ENCODE results near the gene KRTAP2-1. TPM values are rescaled to one million over a fixed set of nuclear protein-coding genes. Genes with fewer than 3 reads are reported as not detected.
"Not testable (repeated sequence)": the region's sequence is repeated elsewhere in the genome, so short reads cannot be mapped to it uniquely, and the experiment has no call there.

KRTAP2-1 gene
- total RNA-seq, 1 experiment from 2014 or later, result not detected

DNA sequence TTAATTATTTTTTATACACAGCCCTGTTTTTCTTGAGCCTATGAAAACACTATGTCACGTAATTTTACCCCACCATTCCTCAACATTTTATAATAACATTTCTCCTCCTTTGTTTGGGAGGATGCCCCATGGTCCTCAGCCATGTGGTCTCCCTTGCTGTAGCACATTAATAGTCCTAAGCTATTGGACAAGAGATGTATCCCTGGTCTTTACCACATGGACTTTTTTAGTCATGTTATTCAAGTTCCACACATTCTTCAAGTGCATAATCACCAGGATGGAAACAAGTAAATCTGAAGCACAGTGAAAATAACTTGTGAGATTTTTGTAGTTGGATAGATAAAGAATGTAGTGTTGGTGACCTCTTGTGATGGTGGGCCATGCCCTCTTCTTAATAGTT lies 14.8 kb upstream of the KRTAP2-1 start:
- H3K9me3 ChIP-seq, result peaks cover 3% of the 10 kb centered on the region
- H3K36me3 ChIP-seq, result no peaks in the 10 kb centered on the region
- H3K4me3 ChIP-seq, result no peak overlapping the region
- H3K27me3 ChIP-seq, result no peaks in the 10 kb centered on the region
- peak; percentile 57 for DNase-seq

DNA sequence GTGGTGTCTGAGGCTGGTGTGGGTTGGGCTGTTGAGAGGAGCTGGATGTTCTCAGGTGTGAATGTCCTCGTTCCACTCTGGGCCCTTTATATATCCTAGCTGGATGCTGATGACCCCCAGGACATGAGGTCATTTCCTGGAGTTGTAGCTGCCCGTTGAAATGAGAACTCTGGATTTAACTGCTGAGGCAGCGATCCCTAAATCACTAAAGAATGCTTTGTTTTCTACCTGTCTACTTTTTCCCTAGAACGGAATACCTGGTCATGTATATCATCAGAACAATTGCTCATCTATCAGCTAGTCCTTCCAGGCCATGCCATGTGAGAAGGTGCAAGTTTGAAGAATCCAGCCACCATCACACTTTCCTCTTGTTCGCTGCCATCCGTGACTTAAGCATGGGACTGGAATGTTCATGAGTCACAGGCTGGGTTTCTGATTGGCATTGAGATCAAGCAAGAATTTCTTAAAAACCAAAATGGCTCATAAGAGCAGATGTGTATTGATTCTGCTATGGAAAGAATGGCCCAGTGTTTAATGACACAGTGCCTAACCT lies 13.0 kb upstream of the KRTAP2-1 start, which contains the start of gene KRTAP2-3:
TSS of gene KRTAP2-3 (minus strand) at position 63 of the 553 bp plus-strand sequence. CDS start 64 bp downstream, outside the sequence.
- Histone ChIP-seq H3K36me3 (no peaks in the 10 kb centered on the region), H3K9me3 (peaks cover 3% of the 10 kb centered on the region), H3K4me3 (no peak within 1 kb of the TSS), H3K27me3 (no peaks in the 10 kb centered on the region)
- DNase-seq, result peak; percentile 83

DNA sequence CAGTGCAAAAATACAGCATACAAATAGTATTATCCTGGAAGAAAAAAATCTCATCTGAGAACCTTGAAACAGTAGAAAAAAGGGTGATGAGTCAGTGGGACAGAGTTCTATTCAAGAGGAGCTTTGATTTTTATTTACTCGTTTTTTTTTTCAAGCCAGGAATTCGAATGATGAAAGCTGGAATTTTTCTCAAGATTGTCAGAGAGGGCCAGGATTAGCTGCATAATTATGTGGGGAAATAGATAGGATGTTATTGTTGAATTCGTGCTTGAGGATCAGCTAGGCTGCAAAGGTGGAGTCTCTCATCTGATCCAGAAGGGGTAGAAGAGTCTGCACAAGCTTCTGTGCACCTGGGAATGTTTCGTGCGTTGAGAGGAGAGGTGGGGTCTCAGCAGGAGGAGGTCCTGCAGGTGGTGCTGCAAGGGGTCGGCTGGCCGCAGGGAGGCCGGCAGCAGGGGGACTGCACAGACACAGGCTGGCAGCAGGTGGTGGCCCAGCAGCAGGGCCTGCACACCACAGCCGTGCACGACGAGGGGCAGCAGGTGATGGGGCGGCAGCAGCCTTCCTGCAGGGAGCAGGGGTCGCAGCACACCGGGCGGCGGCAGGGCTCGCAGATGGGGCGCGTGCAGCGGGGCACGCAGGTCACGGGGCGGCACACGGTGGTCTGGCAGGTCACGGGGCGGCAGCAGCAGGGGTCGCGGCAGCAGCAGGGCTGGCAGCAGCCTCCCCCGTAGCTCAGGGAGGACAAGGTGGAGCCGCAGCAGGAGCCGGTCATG lies 12.3 kb upstream of the KRTAP2-1 start:
- not testable (repeated sequence) for H3K4me3 ChIP-seq, H3K36me3 ChIP-seq, H3K27me3 ChIP-seq, H3K9me3 ChIP-seq
- peak; percentile 28 for DNase-seq

DNA sequence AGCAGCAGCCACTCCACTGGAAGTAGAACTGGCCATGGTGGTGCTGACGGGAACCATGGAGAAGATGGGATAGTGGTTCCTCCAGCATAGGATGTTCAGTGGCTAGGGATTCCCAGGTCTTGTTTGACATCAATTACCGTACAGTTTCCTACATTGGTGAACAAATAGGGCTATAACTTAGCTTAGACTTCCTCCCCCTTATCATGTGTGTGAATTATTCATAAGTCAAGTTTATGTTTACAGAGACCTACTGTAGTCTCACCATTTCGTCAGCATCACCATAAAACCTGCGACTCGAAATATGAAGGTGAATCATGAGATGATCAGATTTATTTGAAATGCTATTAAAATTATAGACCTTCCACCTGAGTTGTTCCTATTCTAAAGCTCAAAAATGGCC lies 11.6 kb upstream of the KRTAP2-1 start:
- no peak overlapping the region for H3K4me3 ChIP-seq
- H3K36me3 ChIP-seq, result no peaks in the 10 kb centered on the region
- peaks cover 3% of the 10 kb centered on the region for H3K9me3 ChIP-seq
- DNase-seq, result no peak
- no peaks in the 10 kb centered on the region for H3K27me3 ChIP-seq

DNA sequence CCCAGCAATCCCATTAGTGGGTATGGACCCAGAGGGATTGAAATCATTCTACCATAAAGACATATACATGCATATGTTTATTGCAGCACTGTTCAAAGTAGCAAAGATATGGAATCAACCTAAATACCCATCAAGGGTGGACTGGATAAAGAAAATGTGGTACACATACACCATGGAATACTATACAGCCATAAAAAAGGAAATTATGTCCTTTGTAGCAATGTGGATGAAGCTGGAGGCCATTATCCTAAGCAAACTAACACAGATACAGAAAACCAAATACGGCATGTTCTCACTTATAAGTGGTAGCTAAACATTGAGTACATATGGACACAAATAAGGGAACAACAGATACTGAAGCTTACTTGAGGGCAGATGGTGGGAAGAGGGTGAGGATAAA lies 10.4 kb upstream of the KRTAP2-1 start:
- DNase-seq, result no peak
- H3K9me3 ChIP-seq, result peaks cover 8% of the 10 kb centered on the region

DNA sequence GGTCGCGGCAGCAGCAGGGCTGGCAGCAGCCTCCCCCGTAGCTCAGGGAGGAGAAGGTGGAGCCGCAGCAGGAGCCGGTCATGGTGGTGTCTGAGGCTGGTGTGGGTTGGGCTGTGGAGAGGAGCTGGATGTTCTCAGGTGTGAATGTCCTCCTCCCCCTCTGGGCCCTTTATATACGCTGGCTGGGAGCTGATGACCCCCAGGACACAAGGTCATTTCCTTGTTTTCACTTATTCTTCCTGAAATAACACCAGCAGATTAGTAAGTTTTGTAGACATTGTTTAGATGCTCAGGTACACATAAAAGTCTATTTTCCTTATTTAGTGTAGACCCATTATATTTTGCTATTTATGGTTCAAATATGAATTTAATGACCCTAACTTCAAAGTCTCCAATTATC lies 8.0 kb upstream of the KRTAP2-1 start, which contains the start of gene KRTAP2-2:
TSS of gene KRTAP2-2 (minus strand) at position 101 of the 400 bp plus-strand sequence. CDS start at position 82, 19 bp downstream.
- H3K4me3 ChIP-seq, H3K36me3 ChIP-seq, DNase-seq, H3K9me3 ChIP-seq, H3K27me3 ChIP-seq: not testable (repeated sequence)

More for the DNA sequence above, 10.4 kb upstream of the KRTAP2-1 start:
- Histone ChIP-seq H3K27me3 (no peaks in the 10 kb centered on the region), H3K4me3 (no peak overlapping the region), H3K36me3 (no peaks in the 10 kb centered on the region)

DNA sequence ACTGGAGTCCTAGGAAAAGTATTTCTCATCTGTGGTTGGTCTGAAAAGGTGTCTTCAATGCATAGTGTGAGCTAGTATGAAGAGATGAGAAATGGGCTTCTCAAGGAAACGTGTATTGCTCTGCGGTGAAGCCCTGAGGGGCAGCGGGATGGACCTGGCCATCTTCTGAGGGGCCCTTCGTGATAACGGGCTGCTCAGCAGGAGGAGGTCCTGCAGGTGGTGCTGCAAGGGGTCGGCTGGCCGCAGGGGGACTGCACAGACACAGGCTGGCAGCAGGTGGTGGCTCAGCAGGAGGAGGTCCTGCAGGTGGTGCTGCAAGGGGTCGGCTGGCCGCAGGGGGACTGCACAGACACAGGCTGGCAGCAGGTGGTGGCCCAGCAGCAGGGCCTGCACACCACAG lies 7.4 kb upstream of the KRTAP2-1 start:
- not testable (repeated sequence) for H3K36me3 ChIP-seq, H3K27me3 ChIP-seq, H3K4me3 ChIP-seq, H3K9me3 ChIP-seq, DNase-seq

DNA sequence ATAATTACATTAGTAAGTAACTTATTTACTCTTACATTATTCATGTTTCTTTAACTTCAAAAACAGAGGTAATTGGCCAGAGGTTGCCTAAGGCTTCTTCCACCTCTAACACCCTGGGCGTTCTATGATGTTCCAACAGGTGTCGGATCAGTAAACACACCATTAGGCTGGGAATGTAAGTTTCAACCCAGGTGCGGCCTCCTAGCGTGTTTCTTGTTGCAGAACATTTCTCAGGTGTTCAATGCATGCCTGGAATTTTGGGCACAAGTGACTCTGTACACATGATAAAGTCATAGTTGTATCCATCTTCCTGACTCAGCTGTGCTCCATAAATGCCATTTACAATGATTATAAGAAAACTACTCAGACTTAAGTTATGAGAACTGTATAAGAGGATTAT lies 6.9 kb upstream of the KRTAP2-1 start:
- Histone ChIP-seq H3K36me3 (no peaks in the 10 kb centered on the region), H3K4me3 (no peak overlapping the region), H3K27me3 (no peaks in the 10 kb centered on the region), H3K9me3 (peaks cover 8% of the 10 kb centered on the region)
- DNase-seq, result no peak

DNA sequence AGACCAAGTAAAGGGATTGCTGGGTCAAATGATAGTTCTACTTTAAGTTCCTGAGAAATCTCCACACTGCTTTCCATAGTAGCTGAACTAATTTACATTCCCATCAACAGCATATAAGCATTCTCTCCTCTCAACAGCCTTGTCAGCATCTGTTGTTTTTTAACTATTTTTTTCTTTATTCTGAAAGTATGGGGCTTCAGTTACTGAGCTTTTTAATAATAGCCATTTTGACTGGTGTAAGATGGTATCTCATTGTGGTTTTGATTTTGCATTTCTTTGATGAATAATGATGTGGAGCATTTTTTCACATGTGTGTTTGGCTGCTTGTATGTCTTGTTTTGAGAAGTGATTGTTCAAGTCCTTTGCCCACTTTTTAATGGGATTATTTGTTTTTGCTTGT lies 5.5 kb upstream of the KRTAP2-1 start:
- no peak for DNase-seq
- H3K9me3 ChIP-seq, result peaks cover 7% of the 10 kb centered on the region
- no peak overlapping the region for H3K4me3 ChIP-seq
- no peaks in the 10 kb centered on the region for H3K36me3 ChIP-seq
- H3K27me3 ChIP-seq, result no peaks in the 10 kb centered on the region

DNA sequence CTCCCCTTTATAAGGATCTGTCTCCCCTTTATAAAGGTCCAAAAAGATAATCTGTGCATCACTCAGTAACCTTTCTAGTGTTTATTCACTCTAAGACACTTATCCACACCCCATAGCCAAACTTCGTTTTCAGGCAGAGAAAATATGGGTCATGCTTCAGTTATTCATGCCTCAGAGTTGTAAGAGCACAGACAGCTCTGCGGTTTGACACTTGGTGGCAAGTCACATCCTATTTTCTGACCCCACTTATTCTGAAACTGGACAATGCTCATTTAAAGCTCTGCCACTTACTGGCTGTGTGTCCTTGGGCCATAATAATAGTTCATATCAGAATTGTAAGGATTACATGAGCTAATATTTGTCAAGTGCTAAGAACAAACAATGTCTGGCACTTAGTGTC lies 2.0 kb upstream of the KRTAP2-1 start:
- DNase-seq, result peak; percentile 31
- H3K9me3 ChIP-seq, result peaks cover 5% of the 10 kb centered on the region
- H3K4me3 ChIP-seq, result no peak overlapping the region
- H3K27me3 ChIP-seq, result no peaks in the 10 kb centered on the region
- no peaks in the 10 kb centered on the region for H3K36me3 ChIP-seq

DNA sequence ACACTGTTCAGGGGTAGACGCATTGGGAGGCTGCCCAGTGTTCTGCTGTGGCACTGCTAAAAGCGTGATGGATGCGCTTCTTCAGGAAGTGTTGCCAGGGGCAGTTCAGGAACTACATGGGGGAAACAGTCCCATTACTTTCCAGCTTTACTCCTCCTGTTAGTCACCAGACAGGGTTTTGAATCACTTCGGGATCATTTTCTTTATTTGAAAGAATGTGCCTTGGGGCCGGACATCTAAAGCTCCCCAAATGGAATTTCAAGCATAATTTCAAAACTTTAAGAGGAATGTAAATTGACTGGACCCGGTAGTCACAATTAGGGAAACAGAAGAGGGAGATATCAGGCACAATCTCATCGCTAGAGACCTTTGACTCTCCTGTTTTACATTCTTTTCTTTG lies 1.3 kb upstream of the KRTAP2-1 start:
- Histone ChIP-seq H3K9me3 (peaks cover 8% of the 10 kb centered on the region), H3K27me3 (no peaks in the 10 kb centered on the region), H3K4me3 (no peak overlapping the region), H3K36me3 (no peaks in the 10 kb centered on the region)
- DNase-seq, result peak; percentile 36

DNA sequence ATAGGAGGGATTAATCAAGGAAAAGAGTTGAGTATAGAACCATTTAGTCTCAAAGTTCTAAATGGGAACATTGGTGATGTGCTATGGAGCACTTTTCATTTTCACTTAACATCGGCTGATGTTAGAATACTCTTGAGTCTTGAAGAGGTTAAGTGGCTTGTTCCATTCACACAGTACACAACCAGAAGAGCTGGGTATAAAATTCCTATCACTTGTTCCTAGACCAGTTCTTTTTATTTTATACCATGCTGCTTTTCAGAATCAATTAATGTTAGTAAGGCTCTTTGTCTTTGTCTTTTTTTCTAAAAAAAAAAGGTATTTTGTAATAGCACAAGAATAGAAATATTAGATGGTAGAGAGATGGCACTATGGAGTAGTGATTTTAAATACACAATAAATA lies 4.2 kb downstream of the KRTAP2-1 start:
- no peak for DNase-seq
- Histone ChIP-seq H3K4me3 (no peak overlapping the region), H3K36me3 (peaks cover 4% of the 10 kb centered on the region; the same call in 1 of the 2 replicates), H3K9me3 (peaks cover 14% of the 10 kb centered on the region), H3K27me3 (no peaks in the 10 kb centered on the region)

DNA sequence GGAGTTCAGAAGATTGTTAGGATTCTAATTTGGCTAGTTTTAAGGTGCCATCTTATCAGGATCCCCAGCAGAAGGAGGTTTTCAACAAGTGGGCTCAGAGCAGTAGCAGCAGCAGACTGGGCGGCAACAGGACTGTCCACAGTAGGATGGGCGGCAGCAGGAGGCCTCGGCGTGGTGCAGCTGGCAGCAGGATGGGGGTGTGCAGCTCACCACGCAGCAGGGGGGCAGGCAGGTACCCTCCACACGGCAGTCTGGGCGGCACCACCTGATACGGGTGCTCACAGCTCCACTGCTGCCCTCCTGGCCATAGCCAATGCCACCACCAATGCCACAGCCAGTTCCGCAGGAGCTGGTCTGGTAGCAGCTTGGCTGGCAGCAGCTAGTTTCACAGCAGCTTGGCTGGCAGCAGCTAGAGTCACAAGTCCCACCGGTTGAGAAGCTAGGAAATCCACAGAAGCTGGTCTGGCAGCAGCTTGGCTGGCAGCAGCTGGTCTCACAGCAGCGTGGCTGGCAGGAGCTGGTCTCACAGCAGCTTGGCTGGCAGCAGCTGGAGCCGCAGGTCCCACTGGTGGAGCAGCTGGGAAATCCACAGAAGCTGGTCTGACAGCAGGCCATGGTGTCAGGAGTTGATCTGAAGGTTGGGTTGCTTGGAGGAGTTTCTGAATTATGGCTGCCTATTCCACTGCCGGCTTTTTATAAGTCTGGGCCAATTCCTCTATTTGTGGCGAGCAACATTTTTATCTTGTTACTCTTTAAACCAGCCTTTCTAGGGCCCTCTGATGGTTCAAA lies 6.1 kb downstream of the KRTAP2-1 start, which contains the start of gene KRTAP1-1:
TSS of gene KRTAP1-1 (minus strand) at position 668 of the 789 bp plus-strand sequence. CDS start at position 615, 53 bp downstream.
- not testable (repeated sequence) for H3K27me3 ChIP-seq, H3K4me3 ChIP-seq, H3K36me3 ChIP-seq
- H3K9me3 ChIP-seq, result peaks cover 14% of the 10 kb centered on the region
- peak; percentile 88 for DNase-seq

DNA sequence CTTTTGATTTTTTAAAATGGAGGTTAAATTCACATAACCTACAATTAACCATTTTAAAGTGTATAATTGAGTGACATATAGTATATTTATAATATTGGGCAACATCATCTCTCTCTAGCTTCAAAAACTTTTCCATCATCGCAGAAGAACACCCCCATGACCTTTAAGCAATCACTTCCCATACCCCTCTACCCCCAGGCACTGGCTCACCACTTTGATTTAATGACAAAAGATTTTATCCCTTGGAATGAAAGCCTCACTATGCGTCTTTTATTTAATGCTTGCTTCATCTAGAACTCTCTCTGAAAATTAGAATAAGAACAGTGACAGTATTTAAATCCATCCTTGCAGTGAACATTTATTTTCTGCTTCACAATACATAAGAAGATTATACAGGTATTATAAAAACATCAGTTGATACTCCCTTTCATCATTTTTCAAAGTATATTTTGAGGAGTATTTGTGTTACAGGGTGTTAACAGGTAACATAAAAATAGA lies 9.2 kb downstream of the KRTAP2-1 start:
- Histone ChIP-seq H3K36me3 (peaks cover under 1% of the 10 kb centered on the region; the same call in 1 of the 2 replicates), H3K9me3 (peaks cover 3% of the 10 kb centered on the region), H3K4me3 (no peak overlapping the region), H3K27me3 (no peaks in the 10 kb centered on the region)
- DNase-seq, result no peak

DNA sequence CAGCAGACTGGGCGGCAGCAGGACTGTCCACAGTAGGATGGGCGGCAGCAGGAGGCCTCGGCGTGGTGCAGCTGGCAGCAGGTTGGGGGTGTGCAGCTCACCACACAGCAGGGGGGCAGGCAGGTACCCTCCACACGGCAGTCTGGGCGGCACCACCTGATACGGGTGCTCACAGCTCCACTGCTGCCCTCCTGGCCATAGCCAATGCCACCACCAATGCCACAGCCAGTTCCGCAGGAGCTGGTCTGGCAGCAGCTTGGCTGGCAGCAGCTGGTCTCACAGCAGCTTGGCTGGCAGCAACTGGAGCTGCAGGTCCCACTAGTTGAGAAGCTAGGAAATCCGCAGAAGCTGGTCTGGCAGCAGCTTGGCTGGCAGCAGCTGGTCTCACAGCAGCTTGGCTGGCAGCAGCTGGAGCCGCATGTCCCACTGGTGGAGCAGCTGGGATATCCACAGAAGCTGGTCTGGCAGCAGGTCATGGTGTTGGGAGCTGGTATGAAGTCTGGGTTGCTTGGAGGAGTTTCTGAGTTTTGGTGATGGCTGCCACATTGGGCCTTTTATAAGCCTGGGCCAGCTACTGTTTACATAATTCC lies 12.7 kb downstream of the KRTAP2-1 start, which contains the start of gene KRTAP1-3:
TSS of gene KRTAP1-3 (minus strand) at position 529 of the 590 bp plus-strand sequence. CDS start at position 476, 53 bp downstream.
- DNase-seq, result peak; percentile 97
- H3K4me3 ChIP-seq, result not testable (repeated sequence)

DNA sequence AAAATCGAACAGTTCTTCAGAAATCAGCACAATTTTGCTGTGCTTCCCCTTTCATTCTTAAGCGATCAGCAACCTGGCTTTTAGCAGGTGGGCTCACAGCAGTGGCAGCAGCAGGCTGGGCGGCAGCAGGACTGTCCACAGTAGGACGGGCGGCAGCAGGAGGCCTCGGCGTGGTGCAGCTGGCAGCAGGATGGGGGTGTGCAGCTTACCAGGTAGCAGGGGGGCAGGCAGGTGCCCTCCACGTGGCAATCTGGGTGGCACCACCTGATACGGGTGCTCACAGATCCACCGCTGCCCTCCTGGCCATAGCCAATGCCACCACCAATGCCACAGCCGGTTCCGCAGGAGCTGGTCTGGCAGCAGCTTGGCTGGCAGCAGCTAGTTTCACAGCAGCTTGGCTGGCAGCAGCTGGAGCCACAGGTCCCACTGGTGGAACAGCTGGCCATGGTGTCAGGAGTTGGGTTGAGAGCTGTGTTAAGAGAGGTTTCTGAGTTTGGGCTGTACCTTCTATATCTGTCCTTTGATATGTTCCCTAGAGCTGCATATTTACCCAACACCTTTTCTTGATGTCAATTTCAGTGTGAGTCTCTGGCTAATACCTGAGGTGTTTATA lies 17.4 kb downstream of the KRTAP2-1 start, which contains the start of gene KRTAP1-4:
TSS of gene KRTAP1-4 (minus strand) at position 563 of the 613 bp plus-strand sequence. CDS start at position 446, 117 bp downstream.
- Histone ChIP-seq H3K27me3 (no peaks in the 10 kb centered on the region), H3K9me3 (no peaks in the 10 kb centered on the region), H3K36me3 (no peaks in the 10 kb centered on the region), H3K4me3 (no peak within 1 kb of the TSS)
- no peak for DNase-seq

More for the DNA sequence above, 12.7 kb downstream of the KRTAP2-1 start, which contains the start of gene KRTAP1-3:
- H3K9me3 ChIP-seq, H3K27me3 ChIP-seq, H3K36me3 ChIP-seq: not testable (repeated sequence)
